SK-N-SH treated with all-trans-retinoic acid at 6 μM for 48 hours (cell line): ENCODE data around the gene PBX1.

Source experiments
- ATAC-seq: fragments of 200-7000 bp; cut with Tn5 transposase; 3 replicates; pipeline ENCODE4 v1.9.1; 2020; ENCODE audit warnings: mild to moderate bottlenecking, moderate library complexity
- ARNTL ChIP-seq: fragments of 450-650 bp; formaldehyde crosslinking; IDR thresholded peaks from 2 replicates; pipeline ENCODE4 v1.5.0; 2020; ENCODE audit warnings: low read depth, mild to moderate bottlenecking, moderate library complexity, borderline replicate concordance
- CREB5 ChIP-seq: fragments of 250-450 bp; sonication (Bioruptor Pico); IDR thresholded peaks from 2 replicates; pipeline ENCODE4 v1.5.1; 2020; ENCODE audit warnings: low read depth, mild to moderate bottlenecking, moderate library complexity
- CSDC2 ChIP-seq: fragments of 250-450 bp; sonication (Bioruptor Pico); IDR thresholded peaks from 2 replicates; pipeline ENCODE4 v1.5.0; 2020; ENCODE audit warnings: mild to moderate bottlenecking, moderate library complexity
- ESRRG ChIP-seq: fragments of 250-450 bp; sonication (Bioruptor Pico); IDR thresholded peaks from 2 replicates; pipeline ENCODE4 v1.6.1; 2021; ENCODE audit warnings: mild to moderate bottlenecking
- GLIS3 ChIP-seq: fragments of 250-450 bp; sonication (Bioruptor Pico); IDR thresholded peaks from 2 replicates; pipeline ENCODE4 v1.5.0; 2020; ENCODE audit warnings: mild to moderate bottlenecking, moderate library complexity
- ISL1 ChIP-seq: fragments of 250-450 bp; sonication (Bioruptor Pico); IDR thresholded peaks from 2 replicates; pipeline ENCODE4 v2.1.2; 2022; ENCODE audit warnings: mild to moderate bottlenecking, moderate library complexity
- OSR1 ChIP-seq: fragments of 250-450 bp; sonication (Bioruptor Pico); IDR thresholded peaks from 2 replicates; pipeline ENCODE4 v1.8.0; 2022; ENCODE audit warnings: moderate library complexity, mild to moderate bottlenecking, inconsistent platforms
- PATZ1 ChIP-seq: fragments of 250-450 bp; sonication (Bioruptor Pico); IDR thresholded peaks from 2 replicates; pipeline ENCODE4 v1.8.0; 2020; ENCODE audit warnings: mild to moderate bottlenecking, moderate library complexity, borderline replicate concordance
- POU6F1 ChIP-seq: fragments of 250-450 bp; sonication (Bioruptor Pico); IDR thresholded peaks from 2 replicates; pipeline ENCODE4 v1.8.0; 2021; ENCODE audit warnings: low read depth, mild to moderate bottlenecking, moderate library complexity, borderline replicate concordance
- PPARA ChIP-seq: fragments of 250-450 bp; sonication (Bioruptor Pico); IDR thresholded peaks from 2 replicates; pipeline ENCODE4 v1.5.0; 2020; ENCODE audit warnings: mild to moderate bottlenecking, borderline replicate concordance
- RARB ChIP-seq: fragments of 250-450 bp; sonication (Bioruptor Pico); IDR thresholded peaks from 2 replicates; pipeline ENCODE4 v1.8.0; 2021; ENCODE audit warnings: mild to moderate bottlenecking, moderate library complexity
- SNAI2 ChIP-seq: fragments of 250-450 bp; sonication (Bioruptor Pico); IDR thresholded peaks from 2 replicates; pipeline ENCODE4 v1.5.0; 2020; ENCODE audit warnings: mild to moderate bottlenecking, moderate library complexity
- TCF4 ChIP-seq: fragments of 250-450 bp; sonication (Bioruptor Pico); IDR thresholded peaks from 2 replicates; pipeline ENCODE4 v1.8.0; 2021; ENCODE audit warnings: mild to moderate bottlenecking, moderate library complexity, borderline replicate concordance
- TOX ChIP-seq: fragments of 250-450 bp; sonication (Bioruptor Pico); IDR thresholded peaks from 2 replicates; pipeline ENCODE4 v1.8.0; 2021; ENCODE audit warnings: mild to moderate bottlenecking, moderate library complexity, borderline replicate concordance
- TSHZ2 ChIP-seq: fragments of 250-450 bp; sonication (Bioruptor Pico); IDR thresholded peaks from 2 replicates; pipeline ENCODE4 v1.5.0; 2020; ENCODE audit warnings: mild to moderate bottlenecking, moderate library complexity
- ZC3H10 ChIP-seq: fragments of 250-450 bp; sonication (Bioruptor Pico); IDR thresholded peaks from 2 replicates; pipeline ENCODE4 v1.5.1; 2021; ENCODE audit warnings: mild to moderate bottlenecking, moderate library complexity
- ZFP3 ChIP-seq: fragments of 250-450 bp; sonication (Bioruptor Pico); IDR thresholded peaks from 2 replicates; pipeline ENCODE4 v1.5.0; 2020; ENCODE audit warnings: mild to moderate bottlenecking, moderate library complexity
- ZFP30 ChIP-seq: fragments of 450-650 bp; formaldehyde crosslinking; IDR thresholded peaks from 2 replicates; pipeline ENCODE4 v1.5.0; 2022; ENCODE audit warnings: mild to moderate bottlenecking, moderate library complexity
- ZNF565 ChIP-seq: fragments of 450-650 bp; formaldehyde crosslinking; conservative IDR thresholded peaks from 2 replicates; pipeline ENCODE4 v1.5.0; 2020; ENCODE audit warnings: low read depth, mild to moderate bottlenecking, moderate library complexity
- ZNF70 ChIP-seq: fragments of 450-650 bp; formaldehyde crosslinking; IDR thresholded peaks from 2 replicates; pipeline ENCODE4 v1.5.0; 2020; ENCODE audit warnings: mild to moderate bottlenecking, moderate library complexity
- ZNF8 ChIP-seq: fragments of 450-650 bp; formaldehyde crosslinking; IDR thresholded peaks from 2 replicates; pipeline ENCODE4 v1.5.0; 2020; ENCODE audit warnings: mild to moderate bottlenecking, moderate library complexity

Gene PBX1

GRCh38 chr1:164709541-164710278 is 150.7 kb downstream of the PBX1 start (continued):
- TF ChIP-seq ZC3H10 (CRISPR knock-in tag) (no peak), ARNTL (CRISPR knock-in tag) (no peak), ZNF565 (no peak), GLIS3 (no peak)

GRCh38 chr1:164712131-164713036 is 153.4 kb downstream of the PBX1 start:
- ATAC-seq = peak; percentile 1; the same call in 1 of the 3 replicates
- no peak for TF ChIP-seq ZNF8 (CRISPR knock-in tag)
- 0 out of 2 replicates have a peak, but pooled peaks have one; percentile 12 for TF ChIP-seq GLIS3
- TF ChIP-seq TCF4 (CRISPR knock-in tag) = peak; percentile 99; the same call in 1 of the 2 replicates
- no peak for TF ChIP-seq RARB (CRISPR knock-in tag)
- TF ChIP-seq ZFP3 = peak; percentile 60; the same call in 1 of the 2 replicates
- no peak for TF ChIP-seq ARNTL (CRISPR knock-in tag)
- peak; percentile 95 for TF ChIP-seq TSHZ2 (CRISPR knock-in tag)
- TF ChIP-seq, all 23 proteins: peak for 4

GRCh38 chr1:164713456-164714207 is 154.6 kb downstream of the PBX1 start:
- no peak for ATAC-seq
- TF ChIP-seq SNAI2 (CRISPR knock-in tag) (no peak), ZC3H10 (CRISPR knock-in tag) (no peak), ZNF8 (CRISPR knock-in tag) (no peak), CSDC2 (CRISPR knock-in tag) (no peak), CREB5 (no peak), ESRRG (no peak), TCF4 (CRISPR knock-in tag) (no peak), ZFP30 (CRISPR knock-in tag) (no peak)

- TF ChIP-seq OSR1 (no peak), ZFP30 (CRISPR knock-in tag) (no peak), TOX (CRISPR knock-in tag) (no peak), ARNTL (CRISPR knock-in tag) (no peak), PPARA (CRISPR knock-in tag) (no peak), TCF4 (CRISPR knock-in tag) (no peak), ZFP3 (no peak)
- peak; percentile 71 for ATAC-seq
These were observed 158.2 kb downstream of the PBX1 start for GRCh38 chr1:164716992-164717703.

- TF ChIP-seq PATZ1 (no peak), ISL1 (CRISPR knock-in tag) (no peak), POU6F1 (CRISPR knock-in tag) (no peak), CREB5 (no peak), ESRRG (no peak), TCF4 (CRISPR knock-in tag) (no peak), ZNF565 (no peak), GLIS3 (no peak), ZNF8 (CRISPR knock-in tag) (no peak), PPARA (CRISPR knock-in tag) (no peak), CSDC2 (CRISPR knock-in tag) (no peak), ZNF70 (CRISPR knock-in tag) (no peak), OSR1 (no peak)
These were observed 159.8 kb downstream of the PBX1 start for GRCh38 chr1:164718821-164719220.

More at GRCh38 chr1:164718821-164719220, 159.8 kb downstream of the PBX1 start:
- peak; percentile 71 for ATAC-seq
